GM18498 (cell line): ENCODE data around the gene GNAI3.

Experiments used
- ATAC-seq: cut with Tn5 transposase; IDR thresholded peaks from one replicate; pipeline ENCODE4 v1.9.1; 2021; ENCODE audit warnings: mild to moderate bottlenecking, moderate library complexity; ENCODE audit not compliant: unreplicated experiment

Gene GNAI3

DNA sequence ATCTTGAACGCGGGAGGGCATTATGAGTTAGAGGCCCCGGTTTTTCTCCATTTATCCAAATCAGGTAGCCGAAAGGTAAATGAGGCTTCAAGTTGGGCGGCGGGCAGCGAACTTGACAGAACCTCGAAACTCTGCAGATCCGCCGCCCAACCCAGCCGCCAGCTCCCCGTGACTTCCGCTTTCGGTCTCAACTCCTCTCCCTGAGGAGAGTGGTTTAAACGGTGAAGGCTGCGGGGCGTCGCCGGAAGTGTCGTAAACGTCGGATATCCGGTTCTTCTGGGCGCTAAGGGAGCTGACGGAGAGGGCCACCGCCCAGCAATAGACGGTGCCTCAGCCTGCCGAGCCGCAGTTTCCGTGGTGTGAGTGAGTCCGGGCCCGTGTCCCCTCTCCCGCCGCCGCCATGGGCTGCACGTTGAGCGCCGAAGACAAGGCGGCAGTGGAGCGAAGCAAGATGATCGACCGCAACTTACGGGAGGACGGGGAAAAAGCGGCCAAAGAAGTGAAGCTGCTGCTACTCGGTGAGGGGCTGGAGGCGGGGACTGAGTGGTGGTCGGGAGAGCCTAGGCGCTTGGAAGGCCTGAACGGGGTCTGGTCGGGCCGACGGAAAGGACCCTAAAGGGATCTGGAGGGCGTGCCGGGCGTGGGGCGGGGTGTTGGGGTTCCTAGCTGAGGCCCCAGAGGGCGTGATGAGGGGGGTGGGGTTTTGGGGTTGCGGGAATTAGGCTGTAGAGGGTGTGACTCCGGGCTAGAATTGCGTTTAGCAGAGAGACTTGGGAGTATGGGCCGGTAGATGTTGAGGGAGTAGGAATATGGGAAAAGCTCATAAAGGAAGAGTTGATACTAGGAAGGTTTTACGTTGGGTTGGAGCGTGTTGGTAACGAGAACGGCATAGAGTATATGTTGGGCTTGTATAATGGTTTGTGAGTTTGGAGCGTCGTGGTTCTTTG is at the start of gene GNAI3:
TSS of gene GNAI3 (plus strand) at position 295 of the 947 bp plus-strand sequence. CDS start at position 401, 106 bp downstream.
- peak; percentile 88 for ATAC-seq

DNA sequence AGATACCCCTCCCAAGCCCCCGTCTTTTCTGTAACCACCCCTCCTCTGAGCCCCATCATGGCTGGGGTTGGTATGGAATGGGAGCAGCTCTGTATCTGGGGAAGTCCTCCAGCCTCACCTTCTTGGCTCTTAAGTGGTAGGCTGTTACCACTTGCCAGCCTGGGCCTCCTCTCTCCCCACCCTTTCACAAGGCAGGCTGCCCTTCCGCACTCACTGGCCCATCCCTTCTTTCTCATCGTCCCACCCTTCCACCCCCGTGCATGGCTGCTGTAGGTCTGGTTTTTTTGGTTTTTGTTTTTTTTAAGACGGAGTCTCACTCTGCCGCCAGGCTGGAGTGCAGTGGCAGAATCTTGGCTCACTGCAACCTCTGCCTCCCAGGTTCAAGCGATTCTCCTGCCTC is 49.3 kb upstream of the GNAI3 start:
- no peak for ATAC-seq

DNA sequence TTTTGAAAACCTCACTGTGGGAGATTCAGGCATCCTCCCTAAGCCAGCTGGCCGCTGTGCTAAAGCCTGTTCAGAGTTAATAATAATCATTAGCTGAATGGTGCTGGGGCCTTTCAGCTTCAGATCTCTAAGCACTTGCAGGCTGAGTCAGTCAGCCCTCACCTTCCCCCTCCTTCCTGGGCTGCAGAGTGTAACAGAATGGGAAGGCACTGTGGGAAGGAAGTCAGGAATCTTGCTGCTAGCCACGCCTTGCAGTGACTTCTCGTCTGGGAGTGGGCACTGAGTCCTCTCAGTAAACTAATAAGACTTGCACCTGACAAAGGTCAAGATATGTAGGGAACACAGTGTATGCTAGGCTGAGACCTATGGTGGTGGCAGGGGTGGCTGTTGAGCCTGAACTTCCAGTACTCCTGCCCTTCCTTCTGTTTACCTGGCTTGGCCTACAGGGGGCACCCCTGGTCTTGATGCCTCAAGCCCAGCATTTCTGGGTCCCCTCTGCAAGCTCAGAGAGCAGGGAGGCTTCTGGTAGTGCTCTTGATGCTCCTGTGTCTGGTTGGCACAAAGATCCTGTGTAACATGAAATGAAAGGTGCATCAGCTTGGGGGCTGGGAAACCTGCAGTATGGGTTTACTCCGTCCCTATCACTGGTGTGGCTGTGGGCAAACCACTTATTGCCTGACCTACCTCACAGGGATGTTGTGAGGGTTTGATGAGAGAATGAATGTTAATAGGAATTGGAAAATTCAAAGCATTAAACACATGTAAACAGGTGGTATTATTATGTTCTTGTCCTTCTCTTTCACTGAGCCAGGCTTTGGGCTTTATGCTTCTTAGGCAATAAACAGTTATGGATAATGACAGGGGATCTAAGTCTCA is 48.5 kb upstream of the GNAI3 start:
- no peak for ATAC-seq

DNA sequence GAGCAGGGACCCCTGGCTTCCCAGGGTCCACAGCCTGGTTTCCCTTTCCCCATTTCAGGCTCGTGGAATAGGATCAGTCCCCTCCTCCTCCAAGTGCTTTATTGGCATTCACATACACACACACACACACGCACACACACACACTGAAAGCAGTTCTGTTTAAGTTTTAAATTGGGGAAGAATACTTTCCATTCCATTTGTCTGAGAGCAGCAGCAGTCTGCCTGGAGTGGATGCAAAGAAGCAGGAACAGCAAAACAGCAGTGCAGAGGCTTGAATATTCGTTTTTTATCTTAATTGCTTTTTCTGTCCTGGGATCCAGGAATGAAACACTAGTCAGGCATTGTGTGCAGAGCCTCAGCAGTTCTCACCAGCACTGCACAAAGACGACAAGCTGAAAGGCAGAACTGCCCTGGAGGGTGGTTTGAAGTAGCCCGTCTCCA is 47.5 kb upstream of the GNAI3 start:
- no peak for ATAC-seq

DNA sequence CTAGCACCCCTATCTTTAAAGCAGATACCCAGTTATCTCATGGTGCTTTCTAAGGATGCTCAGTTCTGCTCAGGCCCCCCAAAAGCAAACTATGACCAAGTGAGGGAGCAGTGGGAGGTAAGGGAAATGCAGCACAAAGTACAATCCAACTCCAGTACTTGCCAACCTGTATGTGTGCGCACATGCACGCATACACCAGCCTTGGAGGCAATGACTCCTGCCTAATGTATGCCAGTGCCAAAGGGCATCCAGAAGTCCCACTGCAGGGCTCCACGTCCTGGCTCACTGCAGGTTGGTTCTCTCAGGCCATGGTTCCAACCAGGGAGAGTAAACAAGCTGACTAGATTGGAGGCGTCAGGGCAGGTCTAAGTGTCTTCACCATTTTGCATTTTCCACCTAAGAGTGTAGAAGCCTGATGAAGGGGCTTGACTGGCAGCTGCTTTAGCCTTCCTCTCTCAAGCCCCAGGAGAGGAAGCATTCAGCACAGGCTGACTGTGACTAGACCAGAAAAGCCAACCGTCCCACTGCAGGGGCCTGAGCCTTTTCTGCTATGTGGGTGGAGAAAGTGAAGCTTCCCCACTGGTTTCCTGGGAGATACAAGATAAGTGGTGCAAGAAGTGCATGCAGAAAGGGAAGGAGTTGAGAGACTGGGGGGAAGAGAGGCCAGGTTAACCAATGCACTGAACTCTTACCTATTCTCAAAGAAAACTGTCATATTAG is 46.6 kb upstream of the GNAI3 start:
- no peak for ATAC-seq

DNA sequence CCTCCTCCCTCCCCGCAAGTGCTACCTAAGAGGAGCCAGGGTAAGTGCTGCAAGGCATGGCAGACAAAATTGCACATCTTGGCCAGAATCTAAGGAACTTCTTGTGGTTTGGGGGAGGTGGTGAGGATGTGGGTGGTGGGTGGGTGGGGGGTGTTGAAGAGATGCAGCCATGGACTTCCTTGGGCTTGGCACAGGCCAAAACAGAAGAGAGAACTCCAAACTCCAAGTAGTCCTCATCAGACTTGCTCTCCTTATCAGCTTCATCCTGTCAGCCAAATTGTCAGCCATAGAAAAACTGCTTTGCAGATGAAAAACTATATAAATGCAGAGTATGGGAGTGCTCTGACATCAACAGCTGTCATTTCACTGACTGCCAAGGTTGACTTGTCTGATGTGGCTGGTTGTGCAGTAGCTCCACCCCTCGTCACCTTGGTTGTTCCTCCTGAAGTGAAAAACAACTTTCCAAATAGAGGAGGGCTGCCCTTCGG is 46.0 kb upstream of the GNAI3 start:
- no peak for ATAC-seq

DNA sequence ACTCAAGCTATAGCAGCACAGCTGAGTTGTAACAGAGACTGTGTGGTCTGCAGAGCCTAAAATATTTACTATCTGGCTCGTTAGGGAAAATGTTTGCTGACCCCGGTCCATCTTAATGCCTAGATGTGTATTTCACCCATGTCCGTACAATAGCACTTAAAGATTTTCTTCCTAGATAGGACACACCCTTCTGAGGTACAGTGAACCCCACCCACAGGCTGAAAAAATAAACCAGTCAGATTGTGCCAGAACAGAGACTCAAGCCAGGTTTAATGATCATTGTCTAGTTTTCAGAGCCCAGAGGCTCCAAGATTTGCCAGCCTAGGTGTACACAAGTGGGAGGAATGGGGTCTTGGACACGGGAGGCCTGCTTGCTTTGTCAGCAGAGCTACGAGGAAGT is 44.5 kb upstream of the GNAI3 start:
- ATAC-seq, result no peak

DNA sequence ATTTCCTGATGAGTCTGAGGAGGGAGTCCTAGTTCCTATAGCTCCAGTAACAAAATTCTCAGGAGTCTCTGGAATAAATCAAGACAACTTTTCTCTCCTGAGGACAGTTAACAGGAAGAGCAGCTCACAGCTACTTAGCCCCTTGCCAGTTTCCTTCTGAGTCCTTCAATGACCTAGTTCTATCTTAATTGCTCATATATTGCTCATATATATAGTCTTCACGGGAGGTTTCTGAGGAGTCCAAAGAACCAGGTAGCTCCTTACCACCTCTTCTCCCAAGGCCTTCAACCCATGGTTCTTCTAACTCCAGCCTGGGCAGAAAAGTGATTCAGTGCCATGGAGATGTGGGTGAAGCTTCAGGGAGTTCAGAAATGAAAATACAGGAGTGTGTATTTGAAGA is 43.4 kb upstream of the GNAI3 start:
- no peak for ATAC-seq

DNA sequence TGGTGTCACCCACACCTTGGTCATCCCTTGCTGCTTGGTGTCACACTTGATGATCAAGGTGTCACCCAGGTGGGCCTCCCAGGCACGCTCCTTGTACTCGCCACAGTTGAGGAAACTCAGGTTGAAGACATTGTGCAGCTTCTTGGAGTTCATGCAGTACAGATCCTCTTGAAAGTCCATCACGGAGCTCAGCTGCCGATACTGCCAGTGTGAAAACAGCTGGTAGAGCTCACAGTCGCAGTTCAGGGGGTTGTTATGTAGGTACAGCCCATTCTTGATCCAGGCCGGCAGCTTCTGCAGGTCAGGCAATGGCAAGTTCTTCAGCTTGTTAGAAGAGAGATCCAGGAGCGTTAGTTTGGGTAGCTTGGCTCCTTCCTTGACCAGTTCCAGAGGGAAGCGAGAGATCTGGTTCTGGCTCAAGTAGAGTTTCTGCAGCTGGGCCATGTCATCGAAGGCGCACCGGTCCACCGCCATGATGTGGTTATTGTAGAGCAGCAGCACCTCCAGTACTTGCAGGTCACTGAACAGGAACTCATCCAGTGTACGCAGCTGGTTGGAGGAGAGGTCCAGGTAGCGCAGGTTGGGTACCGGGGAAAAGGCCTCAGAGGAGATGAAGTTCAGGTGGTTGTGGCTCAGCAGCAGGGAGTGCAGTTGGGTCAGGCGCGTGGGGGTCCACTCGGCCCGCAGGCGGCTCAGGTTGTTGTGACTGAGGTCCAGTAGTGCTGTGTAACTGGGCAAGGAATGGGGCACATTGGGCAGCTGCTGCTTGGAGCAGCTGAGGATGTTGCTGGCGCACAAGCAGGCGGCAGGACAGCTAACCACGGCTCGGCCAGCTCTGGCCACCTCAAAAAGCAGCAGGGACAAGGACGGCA is 40.2 kb upstream of the GNAI3 start:
- ATAC-seq, result no peak

DNA sequence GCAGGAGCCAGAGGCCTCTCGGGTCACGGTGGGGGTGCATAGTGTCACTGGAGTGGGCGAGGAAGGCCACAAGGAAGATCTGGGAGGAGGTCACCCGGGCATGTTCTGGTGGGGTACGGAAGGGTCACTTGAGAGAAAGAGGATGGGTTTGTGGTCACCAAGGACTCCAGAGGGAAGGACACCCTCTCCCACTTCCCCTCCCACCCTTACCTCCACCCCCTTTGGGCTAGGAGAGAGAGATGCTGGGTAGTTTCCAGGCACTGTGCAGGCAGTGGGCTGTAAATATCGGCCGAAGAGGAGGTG is 39.6 kb upstream of the GNAI3 start:
- no peak for ATAC-seq

DNA sequence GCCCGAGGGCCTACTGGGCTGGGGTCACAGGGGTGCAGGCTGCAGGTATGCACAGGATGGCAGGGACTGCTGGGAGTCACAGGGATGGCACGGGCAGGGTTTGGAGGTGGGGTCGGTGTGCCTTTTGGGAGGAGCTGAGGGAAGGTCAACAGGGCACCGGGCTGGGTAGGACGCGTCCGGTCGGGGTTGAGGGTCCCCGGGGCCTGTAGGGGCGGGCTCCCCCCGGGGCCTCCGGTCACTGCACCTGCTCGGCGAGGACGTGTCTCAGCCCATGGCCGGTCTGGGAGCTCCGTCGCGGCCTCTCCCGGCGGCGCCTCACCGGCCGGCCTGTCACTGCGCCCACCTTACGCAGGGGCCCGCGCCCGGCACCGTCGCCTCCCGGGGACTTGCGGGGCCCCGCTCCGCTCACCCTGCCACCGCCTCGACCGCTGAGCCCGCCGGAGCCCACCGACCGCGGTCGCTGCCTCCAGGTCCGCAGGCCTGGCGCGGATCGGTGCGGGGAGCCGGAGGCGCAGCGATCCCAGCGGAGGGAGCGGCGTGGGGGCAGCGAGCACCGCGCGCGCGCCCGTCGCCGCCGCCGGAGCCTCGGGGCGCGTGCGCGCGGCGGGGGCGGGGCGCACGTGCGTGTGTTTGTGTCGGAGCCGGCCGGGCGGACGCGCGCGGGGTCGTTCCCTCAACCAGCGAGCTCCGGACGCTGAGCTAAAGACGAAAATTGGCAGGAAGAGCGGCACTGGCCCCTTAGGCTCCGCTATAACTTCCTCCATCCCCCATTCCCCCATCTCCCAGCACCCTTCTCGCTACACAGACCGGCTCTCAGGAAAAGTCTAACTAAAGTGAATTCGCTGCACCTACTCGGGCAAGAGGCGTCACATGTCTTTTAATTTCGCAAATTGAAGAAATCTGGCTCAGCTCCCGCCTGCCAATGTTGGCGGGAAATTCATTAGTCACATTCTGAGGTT is 39.0 kb upstream of the GNAI3 start, which contains the start of gene AMIGO1:
TSS of gene AMIGO1 (minus strand) at position 552 of the 959 bp plus-strand sequence. CDS start 815 bp downstream, outside the sequence.
- peak; percentile 72 for ATAC-seq

DNA sequence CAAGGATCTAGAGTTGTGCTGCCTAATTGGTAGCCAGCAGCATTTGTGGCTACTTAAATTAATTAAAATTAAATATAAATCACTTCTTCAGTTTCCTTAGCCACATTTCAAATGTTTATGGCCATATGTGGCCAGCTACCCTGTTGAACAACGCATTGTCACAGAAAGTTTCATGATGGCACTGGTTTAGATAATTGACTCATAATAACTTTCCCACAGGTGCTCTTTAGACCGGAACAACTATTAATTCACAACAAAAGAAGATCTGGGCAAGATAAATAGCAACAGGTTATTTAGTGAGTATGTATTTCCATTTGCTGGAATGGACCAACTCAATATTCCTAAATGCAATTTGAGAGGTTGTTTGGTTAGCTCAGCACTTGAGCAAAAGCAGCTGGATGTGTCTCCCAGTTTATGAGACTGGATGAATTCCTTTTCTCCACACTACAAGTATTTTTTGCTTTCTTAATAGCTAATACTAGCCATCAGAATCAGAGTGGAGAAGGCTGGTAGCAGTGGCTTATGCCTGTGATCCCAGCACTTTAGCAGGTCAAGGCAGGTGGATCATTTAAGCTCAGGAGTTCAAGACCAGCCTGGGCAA is 35.2 kb upstream of the GNAI3 start:
- no peak for ATAC-seq

DNA sequence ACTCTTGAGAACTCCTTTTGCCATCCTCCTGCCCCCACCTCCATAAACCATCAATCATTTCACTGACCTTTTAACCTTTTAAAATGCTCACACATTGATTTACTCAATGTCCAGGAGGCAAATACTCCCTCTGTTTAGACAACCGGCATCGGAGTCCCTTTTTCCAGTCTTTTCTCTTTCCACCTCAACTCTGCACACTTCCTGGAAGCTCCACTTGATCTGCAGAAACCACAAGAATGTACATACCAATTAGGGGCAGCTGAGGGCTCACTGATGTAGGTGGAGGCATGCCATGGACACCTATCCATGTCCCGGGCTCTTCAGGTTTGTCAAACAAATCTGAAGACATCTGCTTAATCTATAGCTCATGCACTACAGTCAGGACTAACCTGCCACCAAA is 33.6 kb upstream of the GNAI3 start:
- no peak for ATAC-seq

DNA sequence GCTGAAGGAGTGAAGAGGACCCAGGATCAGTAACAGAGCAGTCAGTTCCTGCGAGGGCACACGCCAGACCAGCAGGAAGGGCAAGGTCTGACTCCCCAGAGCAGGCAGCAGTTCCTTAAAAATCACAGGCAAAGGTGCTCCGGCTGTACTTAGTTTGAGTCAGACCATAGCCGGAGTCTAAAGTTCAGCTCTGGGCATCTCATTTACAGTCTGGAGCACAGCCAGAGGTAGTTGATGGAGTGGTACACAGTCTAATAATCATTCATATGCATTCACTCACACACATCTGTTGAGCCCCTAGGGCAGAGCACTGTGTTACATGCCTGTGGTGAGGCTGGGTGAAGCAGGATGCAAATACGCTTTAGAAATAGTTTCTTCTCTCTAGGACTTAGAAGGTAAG is 31.5 kb upstream of the GNAI3 start:
- ATAC-seq, result no peak

DNA sequence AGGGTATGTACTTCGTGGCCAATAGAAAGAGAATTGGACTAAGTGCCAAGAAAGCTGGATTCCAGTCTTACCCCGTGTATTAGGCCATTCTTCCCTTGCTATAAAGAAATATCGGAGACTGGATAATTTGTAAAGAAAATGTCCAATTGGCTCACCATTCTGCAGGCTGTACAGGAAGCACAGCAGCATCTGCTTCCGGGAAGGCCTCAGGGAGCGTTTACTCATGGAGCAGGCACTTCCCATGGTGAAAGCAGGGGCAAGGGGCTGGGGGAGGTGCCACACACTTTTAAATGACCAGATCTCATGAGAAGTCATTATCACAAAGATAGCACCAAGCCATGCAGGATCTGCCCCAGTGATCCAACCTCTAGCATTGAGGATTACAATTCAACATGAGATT is 31.1 kb upstream of the GNAI3 start:
- ATAC-seq, result no peak

DNA sequence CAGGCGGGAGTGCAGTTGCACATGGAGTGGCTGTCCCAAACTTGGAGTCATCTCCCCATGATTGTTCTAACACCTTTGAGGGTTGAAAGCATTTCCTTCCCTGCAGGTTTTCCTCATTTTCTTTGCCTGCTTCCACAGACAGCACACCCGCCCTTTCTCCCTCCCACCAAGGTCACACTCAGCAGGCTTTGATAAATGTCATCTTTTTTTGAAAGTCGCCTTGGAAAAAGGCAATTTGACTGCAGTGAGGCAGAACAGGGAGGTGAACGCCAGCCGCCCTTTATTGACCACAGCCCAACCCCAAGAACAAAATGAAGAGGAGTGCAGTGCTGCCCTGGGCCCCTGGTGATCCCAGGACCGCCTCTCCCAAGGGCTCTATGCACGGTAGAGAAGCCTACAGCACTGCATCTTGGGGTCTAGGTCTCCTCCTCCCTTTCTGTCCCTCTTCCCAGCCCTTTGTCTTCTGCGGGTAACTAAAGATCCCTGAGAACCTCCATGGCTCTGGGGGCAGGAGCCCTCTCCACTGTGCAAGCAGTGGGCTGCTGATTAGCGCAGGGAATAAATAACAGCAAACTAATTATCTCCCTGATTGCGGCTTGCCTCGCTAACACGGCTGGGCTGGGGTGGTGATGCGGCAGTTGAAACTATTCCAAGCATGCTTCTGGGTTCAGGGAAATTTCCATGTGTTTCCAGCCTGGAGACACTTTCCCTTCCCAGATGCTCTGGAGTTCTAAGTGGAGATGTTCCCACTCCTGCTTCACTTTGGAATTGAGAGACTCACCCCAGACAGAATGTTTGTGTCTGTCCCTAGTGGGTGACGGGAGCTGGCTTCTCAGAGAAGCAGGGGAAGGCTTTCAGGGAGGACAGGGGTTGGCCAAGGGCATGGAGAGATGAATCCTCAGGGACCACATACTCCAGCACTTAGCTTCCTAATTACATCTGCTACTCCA is 27.1 kb upstream of the GNAI3 start:
- ATAC-seq, result no peak

DNA sequence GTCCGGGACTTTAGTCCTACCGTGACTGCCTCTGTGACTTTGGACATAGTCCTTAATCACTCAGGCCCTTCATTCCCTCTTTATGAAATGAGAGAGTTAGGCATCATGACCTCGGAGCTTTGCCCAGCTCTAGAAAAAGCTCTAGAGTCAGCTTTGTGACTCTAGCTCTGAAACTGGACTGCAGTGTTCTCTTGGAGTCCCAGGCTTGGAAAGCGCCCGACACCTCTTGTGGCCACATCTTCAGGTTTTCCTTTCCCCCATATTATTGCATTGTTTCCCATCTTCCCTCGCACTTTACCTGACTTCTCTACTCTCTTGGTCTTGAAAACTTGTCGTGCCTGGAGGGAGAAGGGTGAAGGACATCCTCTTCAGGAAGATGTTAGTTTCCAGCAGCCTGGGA is 26.4 kb upstream of the GNAI3 start:
- no peak for ATAC-seq
